Memory B cell (primary cell): ENCODE measurements around the gene ALDH1A2.
"Not testable (repeated sequence)": the region's sequence is repeated elsewhere in the genome, so short reads cannot be mapped to it uniquely, and the experiment has no call there.

Experiments
- ATAC-seq: fragments of 150-1000 bp; cut with Tn5 transposase; 2 replicates; pipeline ENCODE4 v1.10.0; 2021; ENCODE audit warnings: low read depth, mild to moderate bottlenecking, moderate library complexity
- DNase-seq, 2 donors: peaks; one replicate each; pipeline ENCODE4 v3.0.0; 2022; ENCODE audit warnings: low spot score in 2 of 2
- H3K27ac Mint-ChIP-seq: one replicate; pipeline ENCODE4 v1.8.0; 2022; ENCODE audit warnings: mild to moderate bottlenecking, moderate library complexity, mixed read lengths
- H3K27me3 Mint-ChIP-seq: one replicate; pipeline ENCODE4 v1.8.0; 2022; ENCODE audit warnings: mixed read lengths
- H3K36me3 Mint-ChIP-seq: one replicate; pipeline ENCODE4 v1.8.0; 2022; ENCODE audit warnings: mild to moderate bottlenecking, mixed read lengths
- H3K4me1 Mint-ChIP-seq: one replicate; pipeline ENCODE4 v1.8.0; 2022; ENCODE audit warnings: mixed read lengths
- H3K4me3 Mint-ChIP-seq: one replicate; pipeline ENCODE4 v1.8.0; 2022; ENCODE audit warnings: mild to moderate bottlenecking, moderate library complexity, mixed read lengths
- H3K9me3 Mint-ChIP-seq: one replicate; pipeline ENCODE4 v1.8.0; 2022; ENCODE audit warnings: mixed read lengths

ALDH1A2 gene

GRCh38 chr15:58081891-58082290 is 16.4 kb upstream of the ALDH1A2 start:
- ATAC-seq = no peak
- Mint-ChIP-seq H3K4me1 (no peaks in the 10 kb centered on the region), H3K36me3 (no peaks in the 10 kb centered on the region), H3K27me3 (peaks cover 7% of the 10 kb centered on the region), H3K4me3 (no peak overlapping the region), H3K27ac (no peak overlapping the region), H3K9me3 (peaks cover 1% of the 10 kb centered on the region)
- DNase-seq = no peak

GRCh38 chr15:58081456-58081855 is 15.9 kb upstream of the ALDH1A2 start:
- H3K27ac Mint-ChIP-seq = no peak overlapping the region
- H3K9me3 Mint-ChIP-seq = peaks cover 1% of the 10 kb centered on the region
- H3K4me3 Mint-ChIP-seq = no peak overlapping the region
- H3K27me3 Mint-ChIP-seq = peaks cover 5% of the 10 kb centered on the region
- no peaks in the 10 kb centered on the region for H3K36me3 Mint-ChIP-seq
- no peaks in the 10 kb centered on the region for H3K4me1 Mint-ChIP-seq
- ATAC-seq (no peak), DNase-seq (no peak)

- not testable (repeated sequence) for DNase-seq, H3K27me3 Mint-ChIP-seq, ATAC-seq, H3K4me1 Mint-ChIP-seq, H3K9me3 Mint-ChIP-seq, H3K4me3 Mint-ChIP-seq, H3K27ac Mint-ChIP-seq, H3K36me3 Mint-ChIP-seq
Measured at GRCh38 chr15:58080959-58081358, 15.4 kb upstream of the ALDH1A2 start.

- Mint-ChIP-seq H3K9me3 (peaks cover 1% of the 10 kb centered on the region), H3K4me3 (no peak overlapping the region), H3K27ac (no peak overlapping the region), H3K27me3 (peaks cover 5% of the 10 kb centered on the region), H3K4me1 (no peaks in the 10 kb centered on the region), H3K36me3 (no peaks in the 10 kb centered on the region)
- ATAC-seq (no peak), DNase-seq (no peak)
Measured at GRCh38 chr15:58080398-58080797, 14.9 kb upstream of the ALDH1A2 start.

GRCh38 chr15:58078591-58078990 is 13.1 kb upstream of the ALDH1A2 start:
- Mint-ChIP-seq H3K27me3 (peaks cover 7% of the 10 kb centered on the region), H3K4me1 (no peaks in the 10 kb centered on the region), H3K9me3 (peaks cover 1% of the 10 kb centered on the region), H3K27ac (no peak overlapping the region), H3K4me3 (no peak overlapping the region), H3K36me3 (no peaks in the 10 kb centered on the region)
- ATAC-seq (no peak), DNase-seq (no peak)

- Mint-ChIP-seq H3K4me3 (no peak overlapping the region), H3K27me3 (peaks cover 7% of the 10 kb centered on the region), H3K27ac (no peak overlapping the region), H3K36me3 (no peaks in the 10 kb centered on the region), H3K9me3 (no peaks in the 10 kb centered on the region), H3K4me1 (no peaks in the 10 kb centered on the region)
- ATAC-seq (no peak), DNase-seq (no peak)
Measured at GRCh38 chr15:58077427-58077826, 11.9 kb upstream of the ALDH1A2 start.

- DNase-seq (no peak), ATAC-seq (no peak)
- Mint-ChIP-seq H3K27me3 (peaks cover 7% of the 10 kb centered on the region), H3K4me1 (no peaks in the 10 kb centered on the region), H3K27ac (no peak overlapping the region), H3K4me3 (no peak overlapping the region), H3K9me3 (no peaks in the 10 kb centered on the region), H3K36me3 (no peaks in the 10 kb centered on the region)
Measured at GRCh38 chr15:58074452-58074851, 8.9 kb upstream of the ALDH1A2 start.

GRCh38 chr15:58070801-58071418 is 5.4 kb upstream of the ALDH1A2 start:
- DNase-seq = no peak
- Mint-ChIP-seq H3K4me3 (no peak overlapping the region), H3K36me3 (no peaks in the 10 kb centered on the region)

GRCh38 chr15:58069008-58069407 is 3.5 kb upstream of the ALDH1A2 start:
- no peak for DNase-seq
- Mint-ChIP-seq H3K27ac (no peak overlapping the region), H3K4me3 (no peak overlapping the region), H3K27me3 (peaks cover 10% of the 10 kb centered on the region), H3K9me3 (no peaks in the 10 kb centered on the region), H3K36me3 (no peaks in the 10 kb centered on the region), H3K4me1 (peaks cover 6% of the 10 kb centered on the region)
- no peak for ATAC-seq

More at GRCh38 chr15:58070801-58071418, 5.4 kb upstream of the ALDH1A2 start:
- no peaks in the 10 kb centered on the region for H3K9me3 Mint-ChIP-seq
- peaks cover 12% of the 10 kb centered on the region for H3K27me3 Mint-ChIP-seq
- no peak for ATAC-seq
- H3K4me1 Mint-ChIP-seq = peaks cover 6% of the 10 kb centered on the region
- no peak overlapping the region for H3K27ac Mint-ChIP-seq

GRCh38 chr15:58066042-58066867 is 744 bp upstream of the ALDH1A2 start:
- peak; percentile 66 for ATAC-seq
- Mint-ChIP-seq H3K27me3 (peaks cover 15% of the 10 kb centered on the region), H3K36me3 (no peaks in the 10 kb centered on the region), H3K9me3 (no peaks in the 10 kb centered on the region), H3K4me1 (peaks cover 6% of the 10 kb centered on the region), H3K4me3 (peak overlapping the region; percentile 68), H3K27ac (no peak overlapping the region)
- peak in 1 of 2 donors; percentile 44 for DNase-seq

- Mint-ChIP-seq H3K4me3 (peak overlapping the region; percentile 5), H3K36me3 (no peaks in the 10 kb centered on the region), H3K27me3 (peaks cover 15% of the 10 kb centered on the region), H3K4me1 (peaks cover 6% of the 10 kb centered on the region), H3K9me3 (no peaks in the 10 kb centered on the region), H3K27ac (no peak overlapping the region)
- no peak for DNase-seq
- ATAC-seq = no peak
Measured at GRCh38 chr15:58064980-58065444, 499 bp downstream of the ALDH1A2 start.

GRCh38 chr15:58064082-58064979 is 1.2 kb downstream of the ALDH1A2 start:
- peaks cover 15% of the 10 kb centered on the region for H3K27me3 Mint-ChIP-seq
- ATAC-seq (no peak), DNase-seq (no peak)
- peaks cover 6% of the 10 kb centered on the region for H3K4me1 Mint-ChIP-seq
- H3K27ac Mint-ChIP-seq = no peak overlapping the region
- no peaks in the 10 kb centered on the region for H3K9me3 Mint-ChIP-seq
- H3K4me3 Mint-ChIP-seq = no peak overlapping the region
- H3K36me3 Mint-ChIP-seq = no peaks in the 10 kb centered on the region

- H3K36me3 Mint-ChIP-seq = no peaks in the 10 kb centered on the region
- peaks cover 15% of the 10 kb centered on the region for H3K27me3 Mint-ChIP-seq
- ATAC-seq = no peak
- no peak for DNase-seq
- H3K4me3 Mint-ChIP-seq = no peak overlapping the region
- H3K27ac Mint-ChIP-seq = no peak overlapping the region
- H3K4me1 Mint-ChIP-seq = peaks cover 6% of the 10 kb centered on the region
- no peaks in the 10 kb centered on the region for H3K9me3 Mint-ChIP-seq
Measured at GRCh38 chr15:58063614-58064013, 1.9 kb downstream of the ALDH1A2 start.

GRCh38 chr15:58062983-58063382 is 2.5 kb downstream of the ALDH1A2 start:
- Mint-ChIP-seq H3K4me1 (peaks cover 8% of the 10 kb centered on the region), H3K27me3 (peaks cover 15% of the 10 kb centered on the region)
- no peak for ATAC-seq

More at GRCh38 chr15:58062983-58063382, 2.5 kb downstream of the ALDH1A2 start:
- DNase-seq = no peak
- no peaks in the 10 kb centered on the region for H3K9me3 Mint-ChIP-seq
- H3K4me3 Mint-ChIP-seq = no peak overlapping the region
- no peaks in the 10 kb centered on the region for H3K36me3 Mint-ChIP-seq
- no peak overlapping the region for H3K27ac Mint-ChIP-seq
